GM18517 (cell line): Measurements from ENCODE around the gene CALN1.
"Not testable (repeated sequence)": the region's sequence is repeated elsewhere in the genome, so short reads cannot be mapped to it uniquely, and the experiment has no call there.

ENCODE experiments used
- ATAC-seq: cut with Tn5 transposase; IDR thresholded peaks from one replicate; pipeline ENCODE4 v1.9.1; 2021; ENCODE audit warnings: mild to moderate bottlenecking, moderate library complexity; ENCODE audit not compliant: unreplicated experiment

CALN1 gene

DNA sequence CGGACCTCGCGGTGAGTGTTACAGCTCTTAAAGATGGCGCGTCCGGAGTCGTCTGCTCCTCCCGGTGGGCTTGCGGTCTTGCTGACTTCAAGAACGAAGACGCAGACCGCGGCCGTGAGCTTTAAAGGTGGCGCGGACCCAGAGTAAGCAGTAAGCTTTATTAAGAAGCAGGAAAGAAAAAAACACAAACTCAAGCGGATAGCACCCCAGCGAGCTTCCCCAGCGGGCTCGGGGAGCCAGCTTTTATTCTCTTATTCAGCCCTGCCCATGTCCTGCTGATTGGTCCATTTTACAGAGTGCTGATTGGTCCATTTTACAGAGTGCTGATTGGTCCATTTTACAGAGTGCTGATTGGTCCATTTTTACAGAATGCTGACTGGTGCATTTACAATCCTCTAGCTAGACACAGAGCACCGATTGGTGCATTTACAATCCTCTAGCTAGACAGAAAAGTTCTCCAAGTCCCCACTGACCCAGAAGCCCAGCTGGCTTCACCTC, at the start of gene CALN1:
Gene CALN1, minus strand, starts transcription at position 218 of the 498 bp plus-strand sequence.
- ATAC-seq, result not testable (repeated sequence)

GRCh38 chr7:72453471-72453870, 41.3 kb upstream of the CALN1 start:
- no peak for ATAC-seq

GRCh38 chr7:72447465-72448204, 35.5 kb upstream of the CALN1 start:
- ATAC-seq, result no peak

DNA sequence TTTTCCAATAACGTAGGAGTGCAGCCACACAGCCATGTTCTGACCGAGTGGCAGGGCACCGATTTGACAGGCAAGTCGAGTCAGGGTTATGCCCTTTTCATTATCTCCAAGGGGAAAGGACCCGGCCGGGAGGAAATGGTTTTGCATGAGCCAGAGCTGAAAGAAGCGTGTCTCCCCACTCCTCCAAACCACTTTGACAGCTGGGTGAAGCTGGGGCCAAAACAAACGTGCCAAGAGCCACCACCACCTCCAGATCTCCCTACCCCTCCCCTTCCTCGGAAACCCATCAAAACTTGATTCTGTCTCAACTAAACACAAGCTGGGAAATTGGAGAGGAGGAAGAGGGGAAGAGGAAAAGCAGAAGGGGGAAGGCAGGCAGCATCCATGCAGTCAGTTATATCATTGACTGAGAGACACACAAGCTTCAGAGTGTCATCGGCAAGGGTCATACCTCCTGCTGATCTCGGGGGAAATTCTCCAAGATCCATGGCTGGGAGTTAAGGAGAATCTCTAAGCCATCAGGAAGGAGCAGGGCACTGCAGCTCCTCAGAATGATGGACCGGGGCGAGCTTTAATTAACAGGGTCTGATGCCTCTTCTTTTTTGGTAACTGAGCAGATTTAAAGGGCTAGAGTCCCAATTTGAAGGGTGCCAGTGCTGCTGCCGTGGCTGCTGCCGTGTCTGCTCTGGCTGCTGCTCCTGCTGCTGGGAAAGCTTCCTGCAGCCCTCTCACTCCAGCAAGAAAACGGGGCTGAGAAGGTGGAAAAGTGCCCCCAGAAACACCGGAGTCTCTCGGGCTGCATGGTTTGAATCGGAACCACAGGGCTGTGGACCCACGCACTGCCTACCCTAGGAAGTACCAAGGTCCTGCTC, 34.7 kb upstream of the CALN1 start:
- no peak for ATAC-seq

GRCh38 chr7:72446131-72446530, 34.0 kb upstream of the CALN1 start:
- ATAC-seq, result no peak

- no peak for ATAC-seq
Measured at GRCh38 chr7:72445580-72445979, 33.4 kb upstream of the CALN1 start.

- no peak for ATAC-seq
Measured at GRCh38 chr7:72445075-72445474, 32.9 kb upstream of the CALN1 start.

DNA sequence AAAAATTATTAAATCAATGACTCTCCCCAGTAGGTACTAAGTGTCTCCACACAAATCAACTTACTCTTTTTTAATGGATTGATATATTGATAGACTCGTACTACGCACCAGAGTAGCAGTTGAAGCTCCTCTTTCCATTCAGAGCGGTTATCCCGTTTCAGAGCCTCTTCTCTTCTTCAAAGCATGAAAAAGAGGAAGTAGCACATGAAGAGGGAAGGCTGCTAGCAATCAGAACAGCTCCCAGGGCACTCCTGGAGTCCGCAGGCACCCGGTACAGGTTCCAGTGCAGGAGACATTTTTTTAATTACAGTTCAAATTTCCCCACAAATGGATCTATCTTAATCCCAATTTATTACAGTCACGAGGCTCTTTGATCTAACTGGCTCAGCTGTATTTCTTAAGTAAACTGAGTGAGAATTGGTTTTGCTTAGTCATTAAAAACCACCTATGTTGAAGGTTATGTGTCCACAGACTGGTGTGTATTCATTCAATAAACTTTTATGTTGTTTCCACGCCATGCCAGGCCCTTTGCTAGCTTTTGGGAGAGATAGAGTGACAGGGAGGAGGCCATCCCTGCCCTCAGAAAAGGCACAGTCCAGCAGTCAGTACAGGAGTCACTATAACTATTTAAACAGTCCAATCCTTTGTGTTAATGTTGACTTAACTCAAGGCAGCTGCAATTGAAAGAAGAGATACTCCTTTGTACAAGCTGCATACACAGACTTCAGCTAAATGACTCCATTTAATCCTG, 32.1 kb upstream of the CALN1 start:
- no peak for ATAC-seq

DNA sequence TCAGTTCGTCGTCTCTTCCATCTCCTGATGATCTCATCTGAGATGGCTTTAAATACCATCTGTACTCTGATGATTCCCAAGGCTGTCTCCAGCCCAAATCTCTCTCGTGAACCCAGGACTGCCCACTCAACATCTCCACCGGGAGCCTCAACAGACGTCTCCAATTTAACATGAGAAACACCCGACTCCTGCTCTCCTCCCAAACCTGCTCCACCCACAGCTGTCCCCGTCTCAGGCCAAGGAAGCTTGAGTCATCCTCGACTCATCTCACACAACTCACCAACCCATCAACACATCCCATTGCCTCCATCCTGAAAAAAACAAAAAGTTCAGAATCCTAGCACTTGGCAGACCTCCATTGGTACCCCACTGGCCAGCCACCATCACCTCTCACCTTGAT, 29.7 kb upstream of the CALN1 start:
- no peak for ATAC-seq

- no peak for ATAC-seq
Measured at GRCh38 chr7:72438491-72438890, 26.4 kb upstream of the CALN1 start.

DNA sequence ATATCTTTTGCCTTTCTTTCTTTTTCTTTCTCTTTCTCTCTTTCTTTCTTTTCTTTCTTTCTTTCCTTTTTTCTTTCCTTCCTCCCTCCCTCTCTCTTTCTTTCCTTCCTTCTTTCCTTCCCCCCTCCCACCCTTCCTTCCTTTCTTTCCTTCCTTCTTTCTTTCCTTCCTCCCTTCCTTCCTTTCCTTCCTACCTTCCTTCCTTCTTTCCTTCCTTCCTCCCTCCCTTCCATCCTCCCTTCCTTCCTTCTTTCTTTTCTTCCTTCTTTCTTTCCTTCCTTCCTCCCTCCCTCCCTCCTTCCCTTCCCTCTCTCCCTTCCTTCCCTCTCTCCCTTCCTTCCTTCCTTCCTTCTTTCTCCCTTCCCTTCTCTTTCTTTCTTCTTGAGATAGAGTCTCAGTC, 25.5 kb upstream of the CALN1 start:
- no peak for ATAC-seq

DNA sequence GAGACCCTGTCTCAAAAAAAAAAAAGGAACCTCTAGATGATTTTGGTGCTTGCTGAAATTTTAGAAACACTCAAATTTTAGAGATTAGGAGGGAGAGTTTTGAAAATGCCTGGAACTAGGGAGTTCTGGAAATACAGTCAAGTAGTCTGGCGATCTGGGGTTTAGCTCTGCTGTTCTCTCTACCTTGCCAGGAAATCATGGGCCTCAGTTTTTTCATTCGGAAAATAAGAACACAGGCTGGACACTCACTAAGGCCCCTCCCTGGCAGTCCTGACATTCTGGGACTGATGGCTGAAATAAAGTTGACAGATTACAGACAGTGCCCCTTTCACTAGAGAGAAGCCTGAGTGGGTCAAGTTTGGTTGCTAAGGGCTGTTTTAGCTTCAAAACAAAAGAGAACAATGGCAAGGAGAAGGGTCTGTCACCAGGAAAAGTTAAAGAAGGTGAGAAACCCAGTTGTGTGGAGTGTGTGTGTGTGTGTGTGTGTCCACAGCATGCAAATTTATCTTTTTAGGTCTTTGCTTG, 25.0 kb upstream of the CALN1 start:
- no peak for ATAC-seq

- ATAC-seq, result no peak
Measured at GRCh38 chr7:72435925-72436480, 23.9 kb upstream of the CALN1 start.

DNA sequence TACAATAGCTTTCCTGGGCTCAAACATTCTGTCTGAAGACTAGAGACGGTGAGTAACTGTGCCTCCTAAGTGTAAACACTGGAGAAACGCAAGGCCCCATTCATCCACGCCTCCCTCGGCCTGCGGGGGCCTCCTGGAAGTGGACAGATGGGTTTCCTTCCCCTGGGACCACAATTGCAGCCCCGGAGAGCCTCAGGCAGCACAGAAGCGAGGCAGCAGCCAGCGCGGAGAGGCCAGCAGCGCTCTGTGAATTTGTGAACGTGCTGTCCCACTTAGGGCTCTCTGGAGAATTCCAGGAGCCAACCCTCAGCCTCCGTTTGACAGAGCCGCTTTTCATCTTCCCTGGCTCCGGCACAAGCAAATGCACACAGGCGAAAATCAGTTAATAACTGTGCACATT, 23.2 kb upstream of the CALN1 start:
- no peak for ATAC-seq

DNA sequence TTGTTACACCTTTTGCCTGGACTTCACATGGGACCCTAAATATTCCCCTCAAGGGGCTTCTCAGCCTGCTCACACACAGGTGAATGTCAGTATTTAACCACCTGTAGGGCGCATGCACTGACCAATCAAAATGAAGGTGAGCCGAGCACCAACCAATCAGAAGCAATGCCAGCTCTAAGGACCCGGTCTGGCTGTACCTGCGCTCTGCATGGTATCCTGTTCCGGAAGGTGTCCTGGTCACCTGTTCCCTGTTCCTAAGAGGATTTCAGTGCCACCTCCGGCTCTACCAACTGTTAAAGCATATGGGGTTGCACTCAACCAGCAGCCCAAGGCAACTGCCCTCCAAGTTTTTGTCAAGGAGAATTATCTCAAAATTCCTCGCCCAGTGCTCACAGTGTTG, 18.4 kb upstream of the CALN1 start:
- ATAC-seq, result no peak

GRCh38 chr7:72429316-72429715, 17.2 kb upstream of the CALN1 start:
- ATAC-seq, result no peak

GRCh38 chr7:72416846-72417245, 4.7 kb upstream of the CALN1 start:
- ATAC-seq, result no peak

DNA sequence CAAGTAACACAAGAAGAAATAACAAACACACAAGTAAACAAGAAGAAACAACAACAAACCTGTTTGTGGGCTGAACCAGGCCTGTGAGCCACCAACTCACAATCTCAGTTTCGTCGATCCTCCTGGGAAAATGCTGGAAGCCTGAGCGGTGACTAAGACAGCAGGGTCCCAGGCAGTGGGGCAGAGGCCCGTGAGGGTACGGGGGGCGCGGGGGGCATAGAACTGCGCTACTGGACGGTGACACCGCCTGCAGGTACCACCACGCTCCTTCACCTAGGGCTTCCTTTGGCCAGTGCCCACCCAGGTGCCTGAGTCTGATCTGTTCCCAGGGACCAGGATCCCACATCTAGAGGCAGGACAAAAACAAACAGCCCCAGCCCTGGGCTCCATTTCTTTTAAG, 3.4 kb upstream of the CALN1 start:
- no peak for ATAC-seq

GRCh38 chr7:72413886-72414285, 1.7 kb upstream of the CALN1 start:
- ATAC-seq, result no peak

GRCh38 chr7:72413290-72413689, 1.2 kb upstream of the CALN1 start:
- ATAC-seq, result no peak

GRCh38 chr7:72411419-72411818, 719 bp downstream of the CALN1 start:
- ATAC-seq, result no peak
